ENCODE data around the gene IL18R1. TPM values are rescaled to one million over a fixed set of nuclear protein-coding genes. Genes with fewer than 3 reads are reported as not detected.

The IL18R1 gene
- total and polyA plus RNA-seq, 4 experiments from 2014 or later: 9.5 to 18.4 (median 11.7) TPM

DNA sequence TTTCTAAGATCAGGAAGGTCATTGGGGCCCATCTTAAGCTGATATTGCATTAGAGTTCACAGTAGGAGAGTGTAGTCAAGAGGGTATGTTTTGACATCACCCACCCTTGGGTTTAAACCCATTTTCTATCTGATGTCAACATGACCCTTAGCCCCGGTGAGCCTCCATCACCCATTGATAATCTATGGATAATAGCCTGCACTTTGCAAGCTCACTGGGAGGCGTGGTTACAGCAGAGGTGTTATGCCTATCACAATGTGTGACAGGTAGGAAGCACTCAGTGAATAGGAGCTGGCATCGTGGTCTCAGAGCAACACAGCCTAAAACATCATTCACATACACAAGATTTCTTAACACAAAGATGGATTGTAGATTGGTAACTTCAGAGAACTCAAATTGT is 88.6 kb downstream of the IL18R1 start:
- no peak overlapping the region for H3K27ac Mint-ChIP-seq
- no peaks in the 10 kb centered on the region for H3K36me3 Mint-ChIP-seq
- Histone ChIP-seq H3K4me1 (ENCODE audit: insufficient read depth, low read length) (peaks cover 5% of the 10 kb centered on the region), H3K4me3 (ENCODE audit: low read length in 2 of 2) (no peak overlapping the region), H3K27me3 (ENCODE audit: insufficient read depth, low read length) (no peaks in the 10 kb centered on the region), H3K9me3 (ENCODE audit: control insufficient read depth in 1 of 2, low read length in 2 of 2) (no peaks in the 10 kb centered on the region), H3K27ac (ENCODE audit: low read depth, low read length) (no peak overlapping the region), H3K36me3 (ENCODE audit: insufficient read depth, low read length) (no peaks in the 10 kb centered on the region)
- ChIA-PET POLR2A (ENCODE audit: partially characterized antibody) (interaction anchor here (0.7 to 0.9 kb wide), 3 partner anchors 26 to 203 kb away, joined by 3 read pairs; no protein-coding TSS in a partner anchor), CTCF (ENCODE audit: partially characterized antibody) (interaction anchor here (0.8 to 4.2 kb wide), 28 partner anchors 10 to 438 kb away, joined by 3 to 71 read pairs (median 6); partner anchors contain the start of genes IL18R1 and SLC9A4)
- peaks cover 8 to 11% (median 8%) of the 10 kb centered on the region in 4 donors for H3K4me1 Mint-ChIP-seq
- no peak for DNase-seq
- no peak overlapping the region for H3K4me3 Mint-ChIP-seq
- intact Hi-C loops (cut with micrococcal nuclease): loop anchor here (5.0 kb wide), 1 partner anchor 257 kb away; the partner anchor contains the start of gene IL1RL2
- no peaks in the 10 kb centered on the region for H3K27me3 Mint-ChIP-seq
- H3K9me3 Mint-ChIP-seq: no peaks in the 10 kb centered on the region

GRCh38 chr2:102446936-102447335 is 91.3 kb downstream of the IL18R1 start:
- Mint-ChIP-seq H3K27me3 (no peaks in the 10 kb centered on the region), H3K4me3 (no peak overlapping the region), H3K4me1 (peaks cover 8 to 11% (median 9%) of the 10 kb centered on the region in 4 donors), H3K9me3 (no peaks in the 10 kb centered on the region), H3K36me3 (peaks cover 0 to 6% of the 10 kb centered on the region in 2 donors), H3K27ac (no peak overlapping the region)
- H3K27ac ChIP-seq (ENCODE audit: low read depth, low read length): no peak overlapping the region
- no peaks in the 10 kb centered on the region for H3K9me3 ChIP-seq (ENCODE audit: control insufficient read depth in 1 of 2, low read length in 2 of 2)
- H3K4me1 ChIP-seq (ENCODE audit: insufficient read depth, low read length): peaks cover 5% of the 10 kb centered on the region
- H3K36me3 ChIP-seq (ENCODE audit: insufficient read depth, low read length): no peaks in the 10 kb centered on the region
- ChIA-PET CTCF (ENCODE audit: partially characterized antibody) (interaction anchor here (1.0 to 9.3 kb wide), 7 partner anchors 16 to 206 kb away, joined by 3 to 54 read pairs (median 5); partner anchors contain the start of gene IL18RAP), POLR2A (ENCODE audit: partially characterized antibody) (no interaction called here)
- DNase-seq: no peak
- H3K27me3 ChIP-seq (ENCODE audit: insufficient read depth, low read length): no peaks in the 10 kb centered on the region
- no peak overlapping the region for H3K4me3 ChIP-seq (ENCODE audit: low read length in 2 of 2)
- intact Hi-C loops (cut with micrococcal nuclease): loop anchor here (5.0 kb wide), 1 partner anchor 1030 kb away; no protein-coding TSS in a partner anchor

Small RNA genes lying within 50 kb of the gene (microRNA-seq; reads per million reads assigned to microRNA genes)
- 16.0 reads per million, percentile 48 among the genes with 10 or more reads in this experiment for gene MIR4772 (ENCODE audit: borderline microRNAs expressed, borderline number of aligned reads, borderline replicate concordance)

Other genes starting within 250 kb of the IL18R1 start
- gene IL1R1, start 213.1 kb upstream of the IL18R1 start, total RNA-seq: 1 to 10 TPM in 1 of 2 experiments, under 1 TPM in 1; 0.86 to 1.0 TPM
- 1 to 10 TPM; 1.2 to 2.6 TPM for gene IL1R1, start 213.1 kb upstream of the IL18R1 start, polyA plus RNA-seq
- under 1 TPM in 1 of 2 experiments, not detected in 1; 0.23 TPM for gene IL1RL2, start 168.8 kb upstream of the IL18R1 start, total RNA-seq
- gene IL1RL2, start 168.8 kb upstream of the IL18R1 start, polyA plus RNA-seq: not detected
- under 1 TPM; 0.26 to 0.33 TPM for gene IL1RL1, start 44.2 kb upstream of the IL18R1 start, total RNA-seq
- gene IL1RL1, start 44.2 kb upstream of the IL18R1 start, polyA plus RNA-seq: under 1 TPM in 1 of 2 donors, not detected in 1; 0.29 TPM
- 1 to 10 TPM; 4.2 to 6.5 TPM for gene IL18RAP, start 67.4 kb downstream of the IL18R1 start, total RNA-seq
- gene IL18RAP, start 67.4 kb downstream of the IL18R1 start, polyA plus RNA-seq: 1 to 10 TPM in 1 of 2 donors, under 1 TPM in 1; 0.33 to 5.1 TPM
- under 1 TPM in 1 of 2 experiments, not detected in 1; 0.08 TPM for gene SLC9A4, start 117.4 kb downstream of the IL18R1 start, total RNA-seq
- gene SLC9A4, start 117.4 kb downstream of the IL18R1 start, polyA plus RNA-seq: not detected